SK-N-DZ (cell line): Measurements from ENCODE around the gene CSNK1D. TPM values are rescaled to one million over a fixed set of nuclear protein-coding genes. Genes with fewer than 3 reads are reported as not detected.

ENCODE experiments used
- DNase-seq: peaks from one replicate; pipeline ENCODE4 v3.0.0-alpha.2; 2015; ENCODE audit warnings: low spot score
- polyA plus RNA-seq, 2 experiments: library from polyadenylated mRNA; depleted of rRNA; stranded (reverse); fragments of >200 nt; gene quantifications; 2 replicates each; pipeline ENCODE4 v1.2.3, GENCODE V29; 2014

CSNK1D gene
- 25.1 and 31.2 TPM in 2 replicates for polyA plus RNA-seq (2014; cell fraction: cytosol; rRNA removed)
- 49.5 and 120 TPM in 2 replicates for polyA plus RNA-seq (2014; cell fraction: nucleus; rRNA removed)

DNA sequence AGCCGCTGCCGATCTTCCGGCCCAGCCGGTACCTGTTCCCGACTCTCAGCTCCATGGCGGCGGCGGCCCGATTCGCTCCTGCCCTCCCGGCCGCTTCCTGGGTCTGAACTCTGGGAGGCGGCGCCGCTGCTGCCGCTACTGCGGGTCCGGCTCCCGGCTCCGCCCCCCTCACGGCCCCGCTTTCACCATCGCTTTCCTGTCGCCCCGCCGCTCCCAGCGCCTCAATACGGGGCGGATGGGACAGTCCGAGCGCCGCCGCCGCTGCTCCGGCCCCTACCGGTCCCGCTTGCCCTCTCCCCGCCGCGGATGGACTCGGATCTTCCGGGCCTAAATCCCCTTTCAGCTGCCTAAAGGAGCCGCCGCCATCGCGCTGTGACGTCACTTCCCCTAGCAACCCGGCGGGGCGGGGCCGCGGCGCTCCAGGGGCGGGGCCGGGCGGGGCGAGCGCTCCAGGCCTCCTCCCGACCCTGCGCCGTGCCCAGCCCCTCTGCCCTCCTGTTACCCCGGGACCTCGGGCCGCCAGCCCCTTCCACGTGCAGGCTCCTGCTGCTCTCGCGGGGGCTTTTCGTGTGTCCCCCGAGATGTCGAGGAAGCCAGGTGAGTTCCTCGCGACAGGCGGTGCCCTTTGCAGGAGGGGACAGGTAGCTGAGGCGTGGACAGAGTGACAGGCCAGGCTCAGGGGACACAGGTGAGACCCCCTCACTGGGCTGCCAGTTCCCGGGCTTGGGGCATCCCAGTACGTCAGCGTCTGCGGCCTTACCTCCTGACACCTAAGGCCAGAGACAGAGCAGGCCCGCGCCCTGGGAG is at the start of gene CSNK1D:
Gene CSNK1D, minus strand, starts transcription at position 374 of the 807 bp plus-strand sequence. Its CDS starts 319 bp downstream, at position 55.
- DNase-seq: peak; percentile 90

DNA sequence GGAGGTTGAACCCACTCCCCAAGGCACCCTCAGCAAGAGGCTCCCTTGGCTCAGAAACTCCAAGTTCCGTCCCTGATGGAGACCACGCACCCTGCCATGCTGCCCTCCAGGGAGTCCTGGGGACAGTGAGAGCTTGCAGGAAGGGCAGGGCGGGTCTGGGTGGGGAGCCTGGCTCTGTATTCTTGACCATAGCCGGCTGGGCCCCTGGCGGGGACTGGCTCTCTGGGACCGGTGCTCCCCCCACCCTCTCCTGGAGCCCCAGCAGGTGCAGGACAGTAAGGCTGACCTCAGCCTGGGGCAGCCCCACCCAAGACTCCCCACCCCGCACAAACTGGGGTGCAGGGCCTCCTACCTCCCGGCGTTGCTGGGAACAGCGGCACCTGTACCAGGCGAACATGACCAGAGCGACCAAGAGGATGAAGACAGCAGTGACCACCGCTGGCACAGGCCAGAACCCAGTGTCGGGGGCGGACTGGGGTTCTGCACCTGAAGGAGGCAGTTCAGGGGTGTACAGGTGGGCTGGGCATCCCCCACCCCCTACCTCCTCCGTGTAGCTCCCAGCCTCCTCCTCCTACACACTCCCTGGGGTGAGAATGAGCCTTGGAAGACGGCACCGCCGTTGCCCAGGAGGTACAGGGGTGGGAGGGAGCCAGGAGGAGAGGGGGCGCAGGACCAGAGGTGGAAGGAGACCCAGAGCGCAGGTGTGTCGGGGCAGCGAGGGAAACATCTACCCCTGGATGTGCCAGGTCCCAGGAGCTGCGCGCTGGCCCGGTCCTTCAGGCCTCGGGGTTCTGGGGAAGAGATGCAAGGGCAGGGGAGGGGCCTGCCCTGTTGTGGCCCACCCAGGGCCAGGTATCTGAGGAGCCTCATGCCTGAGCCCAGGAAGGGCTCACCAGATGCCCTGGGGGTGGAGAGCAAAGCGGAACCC is 49.3 kb upstream of the CSNK1D start:
- DNase-seq: no peak

DNA sequence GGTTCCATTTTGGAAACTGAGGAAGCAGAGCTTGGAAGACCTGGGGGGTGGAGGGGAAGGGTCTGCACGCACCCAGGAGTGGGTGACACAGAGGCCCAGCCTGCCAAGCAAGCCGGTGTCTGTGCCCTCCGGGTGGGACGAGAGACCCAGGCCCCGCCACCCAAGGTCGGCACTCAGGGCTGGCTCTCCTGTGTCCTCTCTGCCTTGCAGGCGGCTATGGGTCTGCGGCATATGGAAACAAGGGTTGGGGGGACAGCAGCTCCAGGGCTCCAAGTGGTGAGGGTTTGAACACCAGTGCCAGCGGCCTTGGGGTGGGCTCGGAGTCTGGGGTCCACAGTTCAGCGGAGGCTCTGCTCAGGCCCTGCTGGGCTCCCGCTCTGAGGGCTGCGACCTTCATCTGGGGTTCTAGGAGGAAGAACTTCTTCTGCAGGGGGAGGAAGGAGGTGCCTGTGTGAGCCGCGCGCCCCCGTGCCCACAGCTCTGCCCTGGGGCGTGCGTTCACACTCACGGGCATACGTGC is 48.5 kb upstream of the CSNK1D start:
- DNase-seq: no peak

DNA sequence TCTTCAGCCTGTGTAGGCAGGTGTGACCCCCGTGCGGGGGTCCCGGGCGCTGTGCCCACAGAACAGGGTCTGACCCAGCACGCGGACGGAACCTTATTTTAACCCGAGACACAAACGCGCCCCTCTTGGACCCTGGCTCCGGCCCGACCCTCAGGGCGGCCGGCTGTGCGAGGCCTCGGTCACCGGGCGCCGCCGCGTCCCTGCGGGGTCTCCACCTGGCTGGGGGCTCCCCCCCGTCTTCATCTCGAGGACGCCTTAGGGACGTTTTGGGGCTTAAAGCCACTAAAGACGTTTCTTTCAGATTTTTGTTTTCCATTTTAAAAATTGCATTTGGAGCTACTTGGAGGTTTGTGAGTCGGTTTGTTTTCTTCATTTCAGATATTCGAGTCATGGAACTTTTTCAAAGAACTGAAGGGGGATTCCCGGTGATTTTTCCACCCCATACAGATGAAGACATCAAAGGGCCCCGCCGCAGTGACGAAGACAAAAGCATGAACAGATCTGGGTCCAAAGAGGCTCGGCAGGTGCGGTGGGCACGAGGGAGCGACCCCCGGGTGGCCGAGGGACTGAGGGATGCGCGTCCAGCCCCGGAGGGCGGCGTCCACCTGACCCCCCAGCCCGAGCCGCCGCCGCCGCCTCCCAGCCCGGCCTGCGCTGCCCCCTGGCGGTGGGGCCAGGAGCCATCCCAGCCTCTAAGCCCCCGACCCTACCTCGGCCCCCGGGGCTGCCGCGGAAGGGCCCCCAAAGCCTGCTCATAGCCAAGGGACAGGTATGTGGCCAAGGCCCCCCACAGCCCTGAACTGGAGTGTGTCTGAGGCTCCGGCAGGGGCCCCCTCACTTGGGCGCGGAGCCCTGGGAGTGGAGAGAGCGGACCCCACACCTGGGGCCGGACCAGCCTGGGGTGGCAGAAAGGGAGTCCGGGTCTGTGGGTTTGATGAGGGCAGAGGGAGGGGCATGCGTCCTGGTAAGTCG is 47.7 kb upstream of the CSNK1D start:
- DNase-seq: no peak

DNA sequence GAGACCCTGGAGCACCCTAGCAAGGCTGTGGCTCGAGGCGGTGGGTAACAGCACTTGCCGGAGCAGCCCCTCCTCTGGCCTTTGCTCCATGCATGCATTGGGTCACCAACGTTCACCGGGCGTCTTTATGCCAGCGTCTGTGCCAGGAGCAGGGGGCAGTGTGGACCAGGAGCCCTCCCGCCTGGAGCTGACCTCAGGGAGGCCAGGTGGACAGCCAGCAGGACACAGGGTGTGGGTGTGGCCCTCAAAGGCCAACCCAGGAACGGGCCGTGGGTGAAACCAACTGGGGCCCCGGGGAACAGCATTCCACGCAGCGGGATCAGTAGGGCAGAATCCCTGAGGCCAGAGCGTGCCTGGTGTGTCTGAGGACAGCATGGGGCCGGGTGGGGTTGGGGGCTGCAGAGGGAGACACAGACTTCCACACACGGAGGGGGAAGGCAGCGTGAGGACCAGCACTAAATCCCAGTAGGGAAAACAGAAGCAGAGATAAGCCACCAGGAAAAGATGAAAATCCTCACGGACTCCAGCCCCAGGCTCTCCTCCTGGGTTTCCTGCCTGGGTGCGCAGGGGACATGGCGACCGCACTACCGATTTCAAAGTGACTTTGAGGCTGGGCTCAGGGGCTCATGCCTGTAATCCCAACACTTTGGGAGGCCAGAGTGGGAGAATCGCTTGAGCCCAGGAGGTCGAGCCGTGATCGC is 46.8 kb upstream of the CSNK1D start:
- DNase-seq: no peak

GRCh38 chr17:82319619-82320062 is 46.1 kb upstream of the CSNK1D start:
- no peak for DNase-seq

GRCh38 chr17:82318772-82319606 is 45.5 kb upstream of the CSNK1D start:
- no peak for DNase-seq

DNA sequence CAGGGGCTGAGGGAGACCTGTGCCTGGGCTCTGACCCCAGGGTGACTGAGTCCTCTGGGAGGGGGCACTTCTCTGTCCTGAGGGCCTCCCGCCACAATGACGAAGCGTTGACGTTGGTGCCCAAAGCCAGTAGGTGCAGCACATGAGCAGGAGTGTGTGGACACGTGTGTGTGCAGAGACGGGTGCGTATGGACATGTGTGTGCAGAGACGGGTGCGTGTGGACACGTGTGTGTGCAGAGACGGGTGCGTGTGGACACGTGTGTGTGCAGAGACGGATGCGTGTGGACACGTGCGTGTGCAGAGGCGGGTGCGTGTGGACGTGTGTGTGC is 44.6 kb upstream of the CSNK1D start:
- DNase-seq: no peak

GRCh38 chr17:82317394-82318168 is 44.1 kb upstream of the CSNK1D start, which contains the start of gene CD7:
Gene CD7, minus strand, starts transcription at chr17:82317608. Its CDS starts 113 bp downstream, at chr17:82317495.
- no peak for DNase-seq

DNA sequence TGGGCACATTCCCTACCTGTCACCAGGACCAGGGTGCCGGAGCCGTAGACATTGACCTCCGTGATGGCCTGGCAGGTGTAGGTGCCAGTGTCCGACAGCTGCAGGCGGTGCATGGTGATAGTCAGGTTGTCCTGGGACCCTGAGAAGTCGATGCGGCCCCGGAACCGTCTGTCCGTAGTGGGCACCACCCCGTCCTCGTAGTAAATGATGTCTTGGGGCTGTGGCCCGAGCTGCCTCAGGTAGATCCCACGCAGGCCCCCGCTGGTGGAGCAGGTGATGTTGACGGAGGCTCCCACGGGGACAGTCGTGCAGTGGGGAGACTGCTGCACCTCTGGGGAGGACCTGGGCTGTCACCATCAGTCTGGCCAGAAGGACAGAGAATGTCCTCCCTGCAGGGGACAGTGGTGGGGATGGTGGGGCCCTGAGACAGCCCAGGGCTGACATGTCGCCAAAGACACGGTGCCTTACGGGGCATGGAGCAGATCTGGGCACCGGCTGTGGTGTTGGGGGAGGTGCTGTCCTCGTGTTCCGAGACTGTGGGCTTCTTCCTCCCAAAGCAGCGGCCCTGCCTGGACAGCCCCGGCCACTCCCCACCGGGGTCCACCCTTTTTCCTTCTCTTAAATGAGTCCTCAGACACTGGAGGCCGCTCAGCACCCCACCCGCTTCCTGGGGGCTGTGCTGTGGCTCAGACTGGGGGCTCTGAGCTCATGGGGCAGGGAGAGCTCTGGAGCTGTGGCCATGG is 43.3 kb upstream of the CSNK1D start:
- DNase-seq: no peak

DNA sequence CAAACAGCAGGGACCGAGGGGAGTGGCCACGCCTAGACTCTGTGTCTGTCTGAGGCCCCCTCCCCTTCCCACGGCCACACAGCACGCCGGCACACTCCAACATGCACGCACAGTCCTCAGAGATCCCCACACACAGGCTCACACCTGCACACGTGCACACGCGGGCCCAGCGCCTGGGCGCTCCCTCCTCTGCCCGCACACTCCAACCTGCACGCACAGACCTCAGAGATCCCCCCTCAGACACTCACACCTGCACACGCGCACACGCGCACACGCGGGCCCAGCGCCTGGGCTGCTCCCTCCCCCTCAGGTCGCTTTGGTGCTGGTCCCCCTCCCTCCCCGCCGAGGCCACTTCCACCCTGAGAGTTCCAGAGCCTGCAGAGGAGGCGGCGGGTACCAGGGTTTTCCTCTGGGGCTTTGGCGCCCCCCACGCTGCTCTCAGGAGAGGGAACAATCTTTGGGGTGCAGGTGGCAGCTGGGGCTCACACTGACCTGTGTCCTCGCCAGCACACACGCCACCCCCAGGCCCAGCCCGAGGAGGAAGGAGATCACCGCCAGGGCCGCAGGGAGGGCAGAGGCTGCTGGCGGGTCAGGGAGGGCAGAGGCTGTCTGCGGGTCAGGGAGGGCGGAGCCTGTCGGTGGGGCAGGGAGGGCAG is 42.3 kb upstream of the CSNK1D start:
- DNase-seq: no peak

DNA sequence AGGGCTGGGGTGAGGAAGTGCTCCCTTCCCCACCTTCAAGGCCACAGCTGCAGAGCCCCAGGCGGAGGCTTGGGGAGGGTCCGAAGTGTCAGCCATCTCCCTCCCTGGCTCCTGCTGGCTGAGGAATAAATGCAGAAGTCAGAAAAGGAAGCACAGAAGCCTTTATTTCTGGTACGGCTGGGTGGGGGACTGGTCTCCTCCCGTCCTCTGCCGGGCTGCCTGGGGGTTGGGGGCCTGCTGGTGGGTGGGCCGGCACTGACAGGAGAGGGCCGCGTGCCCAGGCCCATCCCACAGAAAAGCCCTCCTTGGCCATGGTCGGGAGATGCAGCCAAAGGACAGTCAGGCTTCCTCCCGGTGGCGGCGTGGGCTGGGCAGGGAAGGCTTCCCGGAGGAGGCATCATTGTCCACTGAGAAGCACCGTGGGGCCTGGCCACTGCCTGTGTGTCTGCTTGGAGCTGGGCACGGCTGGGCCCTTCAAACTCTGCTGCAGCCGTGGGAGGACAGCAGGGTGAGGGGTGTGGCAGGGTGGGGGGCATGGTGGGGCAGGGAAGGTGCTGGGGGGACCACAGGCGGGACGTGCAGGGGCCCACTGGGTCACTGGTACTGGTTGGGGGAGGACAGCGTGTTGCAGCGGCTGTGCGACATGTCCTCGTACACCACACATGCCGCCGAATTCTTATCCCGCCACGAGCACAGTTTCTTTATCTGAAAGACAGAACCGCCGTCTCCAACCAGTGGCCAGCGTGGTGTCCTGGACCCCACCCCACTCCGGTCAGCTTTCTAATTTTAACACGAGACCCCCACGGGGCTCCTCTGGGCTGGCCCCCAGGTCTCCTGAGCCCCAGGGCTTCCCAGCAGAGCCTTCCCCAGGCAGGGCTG is 41.5 kb upstream of the CSNK1D start:
- DNase-seq: no peak

GRCh38 chr17:82314012-82314726 is 40.7 kb upstream of the CSNK1D start:
- DNase-seq: no peak

DNA sequence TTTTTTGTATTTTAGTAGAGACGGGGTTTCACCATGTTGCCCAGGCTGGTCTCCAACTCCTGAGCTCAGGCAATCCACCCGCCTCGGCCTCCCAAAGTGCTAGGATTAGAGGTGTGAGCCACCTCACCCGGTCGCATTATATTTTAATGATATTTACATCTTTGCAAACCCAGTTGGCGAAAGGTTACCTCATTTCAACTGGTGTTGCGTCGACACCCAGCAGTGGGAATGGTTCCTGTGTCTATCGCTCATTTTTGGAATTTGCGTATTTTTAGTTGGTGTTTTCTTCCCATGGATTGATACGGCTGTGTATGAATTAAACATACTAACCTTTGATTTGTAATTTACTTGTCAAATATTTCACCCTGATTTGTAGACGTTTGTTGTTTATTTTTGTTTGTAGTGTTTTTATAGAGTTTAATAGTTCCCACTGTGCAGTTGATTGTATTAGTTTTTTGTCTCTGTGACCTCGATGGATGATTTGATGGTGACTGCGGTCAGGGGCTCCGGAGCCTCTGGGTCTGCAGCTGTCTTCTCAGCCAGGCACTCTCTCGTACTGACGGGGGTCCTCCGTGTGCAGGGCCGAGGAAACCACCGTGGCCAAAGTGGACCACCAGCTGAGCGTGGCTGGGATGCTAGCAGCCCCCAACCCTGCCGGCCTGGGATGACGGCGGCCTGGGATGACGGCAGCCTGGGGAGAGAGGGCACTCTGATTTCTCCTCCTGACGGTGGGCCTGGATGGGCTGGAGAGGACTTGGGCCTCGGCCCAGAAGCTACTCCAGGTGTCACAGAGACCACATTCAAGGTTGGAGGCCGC is 39.9 kb upstream of the CSNK1D start:
- DNase-seq: no peak

- no peak for DNase-seq
These were observed 38.5 kb upstream of the CSNK1D start for GRCh38 chr17:82311971-82312370.
